Mammary epithelial cell (primary cell): ENCODE data around the gene SLC44A2.

Experiments
- EZH2 ChIP-seq: IDR thresholded peaks from 2 replicates; pipeline ENCODE4 v1.6.1; 2012; ENCODE audit warnings: low read length, inconsistent platforms, borderline replicate concordance
- TF ChIP-seq, protein P1 (sequence below), 2 donors: IDR thresholded peaks in 1 of 2; conservative IDR thresholded peaks in 1 of 2; 2 replicates each; pipeline ENCODE4 v1.5.1; 2011 to 2012; ENCODE audit warnings: inconsistent platforms in 2 of 2, low read length in 2 of 2, mild to moderate bottlenecking in 2 of 2, control low read depth in 1 of 2, low read depth in 1 of 2; ENCODE audit not compliant: insufficient read depth in 1 of 2; ENCODE audit errors: extremely low read depth in 1 of 2

DNA sequence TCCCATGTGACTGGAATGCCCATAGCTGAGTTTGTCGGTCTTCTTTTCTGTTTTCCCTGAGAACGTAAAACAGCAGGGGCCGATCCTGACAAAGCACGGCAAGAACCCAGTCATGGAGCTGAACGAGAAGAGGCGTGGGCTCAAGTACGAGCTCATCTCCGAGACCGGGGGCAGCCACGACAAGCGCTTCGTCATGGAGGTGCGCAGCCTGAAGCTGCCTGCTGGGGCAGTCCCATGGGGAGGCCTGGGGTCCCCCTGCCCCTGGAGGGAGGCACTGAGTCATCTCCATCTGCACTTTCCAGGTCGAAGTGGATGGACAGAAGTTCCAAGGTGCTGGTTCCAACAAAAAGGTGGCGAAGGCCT is 57.7 kb downstream of the SLC44A2 start:
- TF ChIP-seq EZH2, result no peak
- TF ChIP-seq, protein P1, sequence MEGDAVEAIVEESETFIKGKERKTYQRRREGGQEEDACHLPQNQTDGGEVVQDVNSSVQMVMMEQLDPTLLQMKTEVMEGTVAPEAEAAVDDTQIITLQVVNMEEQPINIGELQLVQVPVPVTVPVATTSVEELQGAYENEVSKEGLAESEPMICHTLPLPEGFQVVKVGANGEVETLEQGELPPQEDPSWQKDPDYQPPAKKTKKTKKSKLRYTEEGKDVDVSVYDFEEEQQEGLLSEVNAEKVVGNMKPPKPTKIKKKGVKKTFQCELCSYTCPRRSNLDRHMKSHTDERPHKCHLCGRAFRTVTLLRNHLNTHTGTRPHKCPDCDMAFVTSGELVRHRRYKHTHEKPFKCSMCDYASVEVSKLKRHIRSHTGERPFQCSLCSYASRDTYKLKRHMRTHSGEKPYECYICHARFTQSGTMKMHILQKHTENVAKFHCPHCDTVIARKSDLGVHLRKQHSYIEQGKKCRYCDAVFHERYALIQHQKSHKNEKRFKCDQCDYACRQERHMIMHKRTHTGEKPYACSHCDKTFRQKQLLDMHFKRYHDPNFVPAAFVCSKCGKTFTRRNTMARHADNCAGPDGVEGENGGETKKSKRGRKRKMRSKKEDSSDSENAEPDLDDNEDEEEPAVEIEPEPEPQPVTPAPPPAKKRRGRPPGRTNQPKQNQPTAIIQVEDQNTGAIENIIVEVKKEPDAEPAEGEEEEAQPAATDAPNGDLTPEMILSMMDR (conservative IDR thresholded peaks at IDR 0.05 in 1 of 2, IDR thresholded peaks at IDR 0.05 in 1 of 2; ENCODE audit: extremely low read depth in 1 of 2, insufficient read depth in 1 of 2, low read depth in 1 of 2, low read length in 2 of 2), result no peak
